RWPE1 (cell line): ENCODE measurements around the gene RRP9.

Source experiments
- CTCF ChIA-PET: fragments of 350-600 bp; sonication (Branson Sonifier 250); formaldehyde crosslinking; extraction: SDS; loops from one replicate; lab custom pipeline; 2021; lab: Yijun Ruan, JAX
- POLR2A ChIA-PET: fragments of 400-600 bp; formaldehyde crosslinking; extraction: SDS; loops from one replicate; lab custom pipeline; 2020; ENCODE audit warnings: antibody characterized with exemption; ENCODE audit not compliant: low non-redundant PET; lab: Yijun Ruan, JAX
- DNase-seq: peaks from one replicate; pipeline ENCODE4 v3.0.0; 2012; ENCODE audit warnings: low spot score
- H3K27ac ChIP-seq: fragments of 450-650 bp; 2 replicates; pipeline ENCODE4 v1.5.1; 2017
- TF ChIP-seq, protein P1 (sequence below): fragments of 450-650 bp; conservative IDR thresholded peaks from 2 replicates; pipeline ENCODE4 v1.5.1; 2017; ENCODE audit warnings: low read depth, mild to moderate bottlenecking

RRP9 gene

DNA sequence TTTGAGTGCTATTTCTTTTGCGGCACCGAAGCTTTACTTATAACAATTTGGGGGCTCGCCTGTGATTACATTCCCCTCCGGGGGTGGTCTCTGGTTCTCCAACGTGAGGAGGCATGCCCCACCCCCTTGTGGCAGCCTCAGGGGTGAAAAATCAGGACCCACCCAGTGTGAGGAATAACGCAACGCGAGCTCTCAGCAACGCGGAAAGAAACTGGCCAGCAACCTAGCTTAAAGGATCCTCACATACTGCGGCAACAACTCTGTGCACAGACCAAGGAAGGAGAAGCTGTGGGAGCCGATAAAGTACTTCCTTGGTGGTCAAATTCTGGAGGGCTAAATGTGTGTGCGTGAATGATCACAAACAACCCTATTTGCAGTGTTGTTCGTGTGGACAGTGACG, 44.3 kb downstream of the RRP9 start:
- TF ChIP-seq, protein P1, sequence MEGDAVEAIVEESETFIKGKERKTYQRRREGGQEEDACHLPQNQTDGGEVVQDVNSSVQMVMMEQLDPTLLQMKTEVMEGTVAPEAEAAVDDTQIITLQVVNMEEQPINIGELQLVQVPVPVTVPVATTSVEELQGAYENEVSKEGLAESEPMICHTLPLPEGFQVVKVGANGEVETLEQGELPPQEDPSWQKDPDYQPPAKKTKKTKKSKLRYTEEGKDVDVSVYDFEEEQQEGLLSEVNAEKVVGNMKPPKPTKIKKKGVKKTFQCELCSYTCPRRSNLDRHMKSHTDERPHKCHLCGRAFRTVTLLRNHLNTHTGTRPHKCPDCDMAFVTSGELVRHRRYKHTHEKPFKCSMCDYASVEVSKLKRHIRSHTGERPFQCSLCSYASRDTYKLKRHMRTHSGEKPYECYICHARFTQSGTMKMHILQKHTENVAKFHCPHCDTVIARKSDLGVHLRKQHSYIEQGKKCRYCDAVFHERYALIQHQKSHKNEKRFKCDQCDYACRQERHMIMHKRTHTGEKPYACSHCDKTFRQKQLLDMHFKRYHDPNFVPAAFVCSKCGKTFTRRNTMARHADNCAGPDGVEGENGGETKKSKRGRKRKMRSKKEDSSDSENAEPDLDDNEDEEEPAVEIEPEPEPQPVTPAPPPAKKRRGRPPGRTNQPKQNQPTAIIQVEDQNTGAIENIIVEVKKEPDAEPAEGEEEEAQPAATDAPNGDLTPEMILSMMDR, result no peak
- no peak overlapping the region for H3K27ac ChIP-seq
- ChIA-PET CTCF (no interaction called here), POLR2A (no interaction called here)
- DNase-seq, result no peak

DNA sequence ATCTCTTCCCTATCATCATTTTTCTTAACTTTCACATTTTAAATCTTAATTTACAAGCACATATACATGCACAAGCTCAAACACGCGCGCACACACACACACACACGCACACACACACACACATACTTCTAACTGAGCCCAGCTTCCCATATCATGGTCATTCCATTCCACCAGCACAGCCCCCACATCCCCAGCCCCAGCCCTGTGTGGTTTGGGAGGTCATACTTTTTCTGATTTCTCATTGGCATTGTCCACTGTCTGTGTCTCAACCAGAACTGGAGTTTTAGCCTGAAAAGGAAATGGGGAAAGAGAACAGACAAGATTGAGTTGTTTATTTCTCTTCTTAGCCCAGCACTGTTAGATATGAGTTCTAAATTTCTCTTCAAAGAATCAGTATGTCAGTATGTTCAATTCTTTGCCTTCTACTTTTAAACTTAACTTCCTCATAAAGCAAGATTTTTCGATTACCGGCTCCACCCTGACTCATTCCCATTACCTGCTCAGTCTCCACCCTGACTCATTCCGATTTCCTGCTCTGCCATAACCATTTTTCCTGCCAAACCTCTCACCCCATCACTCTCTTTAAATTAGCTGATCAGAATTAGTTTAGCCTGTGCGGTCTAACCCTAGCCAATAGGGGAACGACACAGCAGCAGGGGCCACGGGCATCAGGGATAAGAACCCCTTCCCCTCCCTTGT, 44.9 kb downstream of the RRP9 start:
- ChIA-PET CTCF (no interaction called here), POLR2A (no interaction called here)
- no peak for DNase-seq
- TF ChIP-seq, protein P1, result no peak
- no peak overlapping the region for H3K27ac ChIP-seq

DNA sequence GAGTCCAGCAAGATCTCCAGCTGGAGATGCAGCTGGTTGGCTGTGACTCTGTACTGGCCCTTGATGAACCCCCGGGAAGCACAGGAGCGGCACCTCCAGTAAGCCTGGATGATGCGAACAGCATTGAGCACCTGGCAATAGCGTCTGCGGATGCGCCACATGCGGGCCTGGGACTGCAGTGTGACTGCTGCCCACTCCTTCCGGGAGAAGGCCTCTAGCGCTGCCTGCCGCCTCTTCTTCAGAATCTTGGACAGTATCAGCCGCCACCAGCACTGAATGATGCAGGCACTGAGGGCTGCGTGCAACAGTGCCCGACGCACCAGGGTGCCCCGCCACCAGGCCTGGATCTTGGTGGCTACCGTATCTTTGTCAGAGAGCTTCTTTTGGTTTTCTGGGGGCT, 46.8 kb downstream of the RRP9 start:
- no peak overlapping the region for H3K27ac ChIP-seq
- TF ChIP-seq, protein P1, result no peak
- CTCF ChIA-PET, result interaction anchor here (0.6 kb wide), 1 partner anchor 78 kb away, joined by 3 read pairs; no protein-coding TSS in a partner anchor
- DNase-seq, result no peak
- POLR2A ChIA-PET, result no interaction called here

DNA sequence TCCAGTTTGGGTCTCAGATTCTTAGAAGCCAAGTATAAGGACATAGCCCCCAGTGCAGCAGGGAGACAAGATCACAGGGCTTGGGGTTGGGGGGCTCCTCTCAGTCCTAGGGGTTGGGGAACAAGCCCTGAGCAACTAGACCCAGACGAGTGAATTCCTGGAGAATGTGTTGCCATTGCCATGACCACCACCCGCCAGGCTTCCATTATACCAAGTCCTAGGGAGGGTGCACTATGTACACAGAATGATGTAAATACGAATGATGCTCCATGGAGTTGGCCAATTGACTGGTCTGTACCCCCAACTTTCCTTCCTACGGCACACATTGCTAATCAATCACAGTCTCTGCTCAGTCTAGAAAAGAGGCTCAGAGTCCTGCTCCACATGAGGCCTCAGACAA, 47.3 kb downstream of the RRP9 start:
- ChIA-PET POLR2A (no interaction called here), CTCF (no interaction called here)
- H3K27ac ChIP-seq, result no peak overlapping the region
- TF ChIP-seq, protein P1, result no peak
- no peak for DNase-seq

DNA sequence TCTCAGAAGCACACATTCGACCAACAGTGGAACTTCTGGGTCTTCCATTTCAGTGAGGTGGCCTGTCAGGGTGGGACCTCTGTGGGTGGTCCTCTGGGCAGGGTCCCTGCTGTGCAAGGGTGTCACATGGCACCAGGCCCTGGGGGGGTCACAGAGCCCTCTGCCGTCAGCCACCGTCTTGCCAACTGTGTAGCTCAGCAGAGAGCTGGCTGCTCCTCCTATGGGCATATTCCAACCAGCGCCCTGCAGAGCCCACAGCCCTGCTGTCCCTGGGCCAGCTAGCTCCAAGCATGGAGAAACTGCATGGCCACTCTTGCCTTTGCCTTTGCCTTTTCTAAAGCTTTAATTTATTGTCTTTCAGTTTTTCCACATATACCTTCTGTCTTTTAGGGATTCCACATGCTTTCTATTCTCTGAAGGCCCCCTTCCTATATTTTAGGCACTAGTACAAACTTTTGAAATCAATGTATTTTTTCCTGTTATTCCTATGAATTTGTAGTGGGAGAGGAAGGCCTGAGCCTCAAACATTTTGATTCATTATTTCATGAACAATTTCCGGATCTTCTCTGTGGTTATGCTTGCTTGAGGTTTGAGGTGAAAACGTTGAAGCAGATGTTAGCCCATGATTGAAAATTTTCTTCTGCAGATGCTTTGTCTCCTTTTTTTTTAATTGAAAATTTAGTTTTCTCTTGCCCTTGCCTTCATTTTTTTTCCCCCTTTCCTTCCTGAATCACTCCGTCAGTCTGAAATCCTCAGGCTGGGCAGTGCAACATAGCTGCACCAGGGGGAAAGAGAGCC, 50.3 kb downstream of the RRP9 start:
- no peak overlapping the region for H3K27ac ChIP-seq
- DNase-seq, result no peak
- TF ChIP-seq, protein P1, result no peak
- ChIA-PET CTCF (no interaction called here), POLR2A (no interaction called here)

DNA sequence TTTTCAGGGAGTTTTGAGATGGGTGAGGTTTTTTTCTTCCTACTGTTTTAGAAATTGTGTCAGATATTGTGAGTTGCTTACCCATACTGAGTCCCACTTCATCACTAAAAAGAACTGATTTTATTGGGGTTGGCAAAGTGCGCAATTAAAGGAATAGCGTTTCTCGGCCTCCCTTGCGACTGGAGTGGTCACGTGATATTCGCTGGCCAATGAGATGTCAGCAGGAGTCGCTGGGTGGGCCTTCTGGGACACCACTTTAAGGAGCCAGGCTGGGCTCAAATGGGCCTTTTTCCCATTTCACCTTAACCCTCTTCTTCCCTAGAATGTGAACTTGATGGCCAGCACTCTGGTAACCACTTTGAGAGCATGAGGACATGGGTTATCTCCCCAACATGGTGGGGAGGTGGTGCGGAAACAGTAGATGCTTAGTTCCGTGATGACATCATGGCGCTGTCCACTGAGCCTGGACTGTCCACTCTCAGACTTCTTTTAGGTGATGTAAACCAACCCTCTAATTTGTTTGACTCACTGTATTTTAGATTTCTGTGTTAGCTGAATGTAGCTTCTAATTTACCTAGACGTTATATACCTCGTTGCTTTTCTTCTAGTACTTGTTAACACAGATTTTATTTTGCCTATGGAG, 53.1 kb downstream of the RRP9 start:
- TF ChIP-seq, protein P1, result no peak
- no peak overlapping the region for H3K27ac ChIP-seq
- ChIA-PET CTCF (no interaction called here), POLR2A (no interaction called here)
- DNase-seq, result no peak
